ENCODE data around the gene ITGA8. TPM values are rescaled to one million over a fixed set of nuclear protein-coding genes. Genes with fewer than 3 reads are reported as not detected.

Gene ITGA8
- total RNA-seq, 1 donor, result 2.5 TPM

DNA sequence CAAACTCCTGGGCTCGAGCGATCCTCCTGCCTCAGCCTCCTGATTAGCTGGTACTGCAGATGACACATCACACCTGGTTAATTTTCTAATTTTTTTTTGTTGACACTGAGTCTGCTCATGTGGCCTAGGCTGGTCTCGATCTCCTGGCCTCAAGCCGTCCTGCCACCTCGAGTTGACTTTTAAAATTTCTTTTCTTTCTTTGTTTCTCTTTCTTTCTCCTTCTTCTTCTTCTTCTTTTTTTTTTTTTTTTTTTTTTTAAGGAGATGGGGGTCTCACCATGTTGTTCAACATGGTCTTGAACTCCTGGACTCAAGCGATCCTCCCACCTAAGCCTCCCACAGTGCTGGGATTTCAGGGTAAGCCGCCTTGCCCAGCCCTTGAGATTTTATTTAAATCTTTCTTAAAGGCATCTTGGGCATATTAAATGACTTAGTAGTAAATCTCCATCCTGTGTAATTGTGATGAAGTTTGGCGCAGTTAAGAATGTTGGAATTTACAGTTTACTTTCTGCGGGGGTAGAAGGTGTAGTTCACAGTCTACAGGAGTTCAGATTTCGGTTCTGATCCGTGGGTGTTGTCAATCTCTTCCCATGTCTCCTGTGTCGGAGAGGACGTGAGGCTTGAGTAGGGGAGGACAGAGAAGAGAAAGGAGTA is 1.0 kb upstream of the ITGA8 start:
- no peak for DNase-seq (ENCODE audit: insufficient read length, low spot score, missing footprints)
- Histone ChIP-seq H2AFZ (ENCODE audit: low read length) (no peak overlapping the region), H3K79me2 (ENCODE audit: insufficient read depth, low read length) (no peaks in the 10 kb centered on the region), H4K20me1 (ENCODE audit: insufficient read depth, low read length) (no peaks in the 10 kb centered on the region), H3K27me3 (ENCODE audit: insufficient read depth, low read length) (peaks cover 50% of the 10 kb centered on the region), H3K4me1 (ENCODE audit: insufficient read depth, low read length) (no peaks in the 10 kb centered on the region), H3K9me3 (ENCODE audit: low read depth, low read length) (no peaks in the 10 kb centered on the region), H3K36me3 (ENCODE audit: insufficient read depth, low read length) (no peaks in the 10 kb centered on the region), H3K4me3 (ENCODE audit: insufficient read depth, low read length) (no peak overlapping the region), H3K4me2 (ENCODE audit: insufficient read depth, low read length) (no peak overlapping the region), H3K27ac (ENCODE audit: low read depth, low read length) (no peak overlapping the region)
- TF ChIP-seq, protein P1, sequence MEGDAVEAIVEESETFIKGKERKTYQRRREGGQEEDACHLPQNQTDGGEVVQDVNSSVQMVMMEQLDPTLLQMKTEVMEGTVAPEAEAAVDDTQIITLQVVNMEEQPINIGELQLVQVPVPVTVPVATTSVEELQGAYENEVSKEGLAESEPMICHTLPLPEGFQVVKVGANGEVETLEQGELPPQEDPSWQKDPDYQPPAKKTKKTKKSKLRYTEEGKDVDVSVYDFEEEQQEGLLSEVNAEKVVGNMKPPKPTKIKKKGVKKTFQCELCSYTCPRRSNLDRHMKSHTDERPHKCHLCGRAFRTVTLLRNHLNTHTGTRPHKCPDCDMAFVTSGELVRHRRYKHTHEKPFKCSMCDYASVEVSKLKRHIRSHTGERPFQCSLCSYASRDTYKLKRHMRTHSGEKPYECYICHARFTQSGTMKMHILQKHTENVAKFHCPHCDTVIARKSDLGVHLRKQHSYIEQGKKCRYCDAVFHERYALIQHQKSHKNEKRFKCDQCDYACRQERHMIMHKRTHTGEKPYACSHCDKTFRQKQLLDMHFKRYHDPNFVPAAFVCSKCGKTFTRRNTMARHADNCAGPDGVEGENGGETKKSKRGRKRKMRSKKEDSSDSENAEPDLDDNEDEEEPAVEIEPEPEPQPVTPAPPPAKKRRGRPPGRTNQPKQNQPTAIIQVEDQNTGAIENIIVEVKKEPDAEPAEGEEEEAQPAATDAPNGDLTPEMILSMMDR (IDR thresholded peaks at IDR 0.05; ENCODE audit: extremely low read depth, low read depth, low read length), result no peak

DNA sequence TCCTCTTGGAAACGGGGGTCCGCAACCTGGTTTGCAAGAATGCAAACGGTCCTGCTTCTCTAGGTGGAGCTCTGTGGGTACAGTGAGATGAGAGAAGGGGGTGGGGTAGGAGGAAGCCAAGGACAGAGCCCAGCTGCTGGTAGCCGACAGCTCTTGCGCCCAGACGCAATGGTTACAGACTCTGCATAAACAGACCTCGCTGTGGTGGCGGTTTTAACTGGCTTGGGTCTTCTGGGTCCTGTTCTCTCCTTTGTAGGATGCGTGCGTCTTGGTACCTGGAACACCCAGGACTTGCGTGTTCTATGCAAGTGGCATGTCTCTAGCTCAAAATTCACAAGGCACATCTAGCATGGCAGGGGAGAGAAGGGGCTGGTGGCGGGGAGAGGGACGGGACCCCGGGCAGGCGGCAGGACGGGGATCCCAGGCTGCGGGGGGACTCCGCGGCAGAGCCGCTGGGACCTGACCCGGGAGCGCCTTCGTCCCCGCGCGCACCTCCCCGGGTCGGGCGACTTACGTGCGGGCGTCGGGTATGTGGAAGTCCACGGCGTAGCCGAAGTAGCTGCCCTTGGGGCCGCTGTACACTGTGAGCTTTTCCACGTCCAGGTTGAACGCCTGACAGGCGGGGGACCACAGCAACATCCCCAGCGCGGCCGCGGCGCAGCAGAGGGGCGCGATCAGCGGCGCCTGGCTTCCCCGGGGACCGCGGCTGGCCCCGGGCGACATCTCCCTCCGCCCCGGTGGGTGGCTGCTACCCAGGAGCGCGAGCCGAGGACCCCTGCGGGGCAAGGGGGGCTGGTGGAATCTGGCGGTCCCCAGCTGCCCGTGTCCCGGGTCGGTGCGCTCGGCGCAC is 448 bp downstream of the ITGA8 start:
- Histone ChIP-seq H3K27ac (ENCODE audit: low read depth, low read length) (no peak overlapping the region), H3K4me1 (ENCODE audit: insufficient read depth, low read length) (no peaks in the 10 kb centered on the region), H3K4me2 (ENCODE audit: insufficient read depth, low read length) (no peak overlapping the region), H3K79me2 (ENCODE audit: insufficient read depth, low read length) (no peaks in the 10 kb centered on the region), H3K9me3 (ENCODE audit: low read depth, low read length) (no peaks in the 10 kb centered on the region), H3K27me3 (ENCODE audit: insufficient read depth, low read length) (peaks cover 50% of the 10 kb centered on the region), H4K20me1 (ENCODE audit: insufficient read depth, low read length) (no peaks in the 10 kb centered on the region), H3K4me3 (ENCODE audit: insufficient read depth, low read length) (peak overlapping the region; percentile 28), H3K36me3 (ENCODE audit: insufficient read depth, low read length) (no peaks in the 10 kb centered on the region), H2AFZ (ENCODE audit: low read length) (no peak overlapping the region)
- TF ChIP-seq, protein P1 (IDR thresholded peaks at IDR 0.05; ENCODE audit: extremely low read depth, low read depth, low read length), result no peak
- peak; percentile 74 for DNase-seq (ENCODE audit: insufficient read length, low spot score, missing footprints)

DNA sequence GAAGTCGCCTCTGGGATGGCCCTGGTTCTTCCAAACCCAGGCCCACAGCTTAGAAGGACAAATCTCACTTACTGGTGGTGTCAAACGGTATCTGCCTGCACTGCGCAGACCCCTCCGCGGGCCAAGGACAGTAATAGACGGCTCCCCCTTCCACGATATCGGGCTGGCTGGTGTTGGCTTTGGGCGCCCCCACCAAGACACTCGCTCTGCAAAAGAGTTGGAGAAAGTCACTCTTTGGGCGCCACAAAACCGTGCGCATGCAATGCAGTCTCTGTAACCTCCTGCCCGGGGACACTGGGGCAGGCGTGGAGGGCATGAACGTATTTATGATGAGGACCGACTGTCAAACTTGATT is 1.1 kb downstream of the ITGA8 start:
- no peak overlapping the region for H3K4me2 ChIP-seq (ENCODE audit: insufficient read depth, low read length)
- H3K4me3 ChIP-seq (ENCODE audit: insufficient read depth, low read length), result peak overlapping the region; percentile 20
- no peak overlapping the region for H2AFZ ChIP-seq (ENCODE audit: low read length)
- no peak overlapping the region for H3K27ac ChIP-seq (ENCODE audit: low read depth, low read length)
- no peaks in the 10 kb centered on the region for H3K9me3 ChIP-seq (ENCODE audit: low read depth, low read length)
- no peaks in the 10 kb centered on the region for H3K79me2 ChIP-seq (ENCODE audit: insufficient read depth, low read length)
- no peaks in the 10 kb centered on the region for H3K36me3 ChIP-seq (ENCODE audit: insufficient read depth, low read length)
- H3K27me3 ChIP-seq (ENCODE audit: insufficient read depth, low read length), result peaks cover 47% of the 10 kb centered on the region
- TF ChIP-seq, protein P1 (IDR thresholded peaks at IDR 0.05; ENCODE audit: extremely low read depth, low read depth, low read length), result no peak
- no peak for DNase-seq (ENCODE audit: insufficient read length, low spot score, missing footprints)
- H4K20me1 ChIP-seq (ENCODE audit: insufficient read depth, low read length), result no peaks in the 10 kb centered on the region
- H3K4me1 ChIP-seq (ENCODE audit: insufficient read depth, low read length), result no peaks in the 10 kb centered on the region

DNA sequence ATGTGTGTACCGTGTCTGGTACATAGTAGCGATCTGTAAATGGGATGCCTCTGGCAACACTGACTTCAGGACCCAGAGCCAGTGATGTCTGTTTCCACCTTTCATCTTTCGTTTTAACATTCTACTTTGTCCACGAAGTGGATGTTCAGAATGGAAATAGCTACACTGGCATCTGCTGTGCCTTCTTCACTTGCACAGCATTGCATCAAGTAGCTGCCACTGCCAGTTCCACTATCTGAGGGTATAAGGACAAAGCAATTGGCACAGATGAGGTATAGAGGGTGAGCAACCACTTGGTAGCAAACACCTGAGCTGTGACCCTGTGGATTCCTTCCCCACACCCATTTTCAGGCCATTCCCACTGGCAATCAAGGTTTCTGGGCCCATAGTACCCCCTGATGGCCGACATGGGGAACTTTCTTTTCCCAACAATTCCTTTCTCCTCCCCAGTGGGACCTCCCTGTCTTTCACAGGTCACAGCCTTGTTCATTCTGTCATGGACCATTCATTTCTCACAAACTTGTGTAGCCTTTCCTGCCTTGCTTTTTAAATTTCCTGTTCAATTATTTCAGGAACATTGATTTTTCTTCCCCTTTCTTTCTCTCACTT is 4.0 kb downstream of the ITGA8 start:
- Histone ChIP-seq H3K4me1 (ENCODE audit: insufficient read depth, low read length) (no peaks in the 10 kb centered on the region), H3K79me2 (ENCODE audit: insufficient read depth, low read length) (no peaks in the 10 kb centered on the region), H3K4me2 (ENCODE audit: insufficient read depth, low read length) (no peak overlapping the region), H2AFZ (ENCODE audit: low read length) (no peak overlapping the region), H3K27ac (ENCODE audit: low read depth, low read length) (no peak overlapping the region), H3K36me3 (ENCODE audit: insufficient read depth, low read length) (no peaks in the 10 kb centered on the region), H3K27me3 (ENCODE audit: insufficient read depth, low read length) (peaks cover 34% of the 10 kb centered on the region), H3K9me3 (ENCODE audit: low read depth, low read length) (no peaks in the 10 kb centered on the region), H3K4me3 (ENCODE audit: insufficient read depth, low read length) (no peak overlapping the region), H4K20me1 (ENCODE audit: insufficient read depth, low read length) (no peaks in the 10 kb centered on the region)
- TF ChIP-seq, protein P1 (IDR thresholded peaks at IDR 0.05; ENCODE audit: extremely low read depth, low read depth, low read length), result peak; percentile 64
- peak; percentile 64 for DNase-seq (ENCODE audit: insufficient read length, low spot score, missing footprints)
